Mesenchymal stem cell (in vitro differentiated cells and primary cell): ENCODE data around the gene BCL7A.

Experiments used
- DNase-seq: peaks from one replicate; pipeline ENCODE4 v3.0.0-alpha.2; 2013
- H2AFZ ChIP-seq: one replicate; pipeline ENCODE4 v1.6.1; 2013; ENCODE audit warnings: low read depth, mild to moderate bottlenecking, control low read depth, inconsistent platforms, low read length, moderate library complexity
- H2AK5ac ChIP-seq: 2 replicates; pipeline ENCODE4 v1.6.1; 2013; ENCODE audit warnings: low read length, moderate library complexity, mild to moderate bottlenecking, inconsistent platforms; ENCODE audit not compliant: severe bottlenecking
- H2BK120ac ChIP-seq: one replicate; pipeline ENCODE4 v1.6.1; 2013; ENCODE audit warnings: low read depth, mild to moderate bottlenecking, inconsistent platforms, low read length, moderate library complexity
- H2BK12ac ChIP-seq, 2 experiments: one replicate each; pipeline ENCODE4 v1.6.1; 2013; ENCODE audit warnings: inconsistent platforms in 2 of 2, low read length in 2 of 2, mild to moderate bottlenecking in 2 of 2, moderate library complexity in 2 of 2, control low read depth in 1 of 2
- H2BK15ac ChIP-seq: one replicate; pipeline ENCODE4 v1.6.1; 2013; ENCODE audit warnings: mild to moderate bottlenecking, low read depth, inconsistent platforms; ENCODE audit not compliant: poor library complexity, severe bottlenecking
- H2BK5ac ChIP-seq: 2 replicates; pipeline ENCODE4 v1.6.1; 2013; ENCODE audit warnings: low read depth, mild to moderate bottlenecking, low read length, control low read depth, inconsistent platforms; ENCODE audit not compliant: poor library complexity, severe bottlenecking
- H3K14ac ChIP-seq, 2 experiments: one replicate each; pipeline ENCODE4 v1.6.1; 2013; ENCODE audit warnings: inconsistent platforms in 2 of 2, low read length in 2 of 2, control low read depth in 1 of 2, mild to moderate bottlenecking in 1 of 2, moderate library complexity in 1 of 2
- H3K18ac ChIP-seq, 2 experiments: one replicate each; pipeline ENCODE4 v1.6.1; 2013; ENCODE audit warnings: inconsistent platforms in 2 of 2, low read length in 2 of 2, control low read depth in 1 of 2, low read depth in 1 of 2, mild to moderate bottlenecking in 1 of 2
- H3K23ac ChIP-seq, 2 experiments: one replicate each; pipeline ENCODE4 v1.6.1; 2013; ENCODE audit warnings: inconsistent platforms in 2 of 2, low read length in 2 of 2, mild to moderate bottlenecking in 2 of 2, moderate library complexity in 2 of 2, control low read depth in 1 of 2
- H3K27ac ChIP-seq: 2 replicates; pipeline ENCODE4 v1.5.1; 2013; ENCODE audit warnings: mild to moderate bottlenecking, moderate library complexity, low read length, control low read depth, inconsistent platforms; ENCODE audit not compliant: poor library complexity, severe bottlenecking
- H3K27me3 ChIP-seq, 2 experiments: 2 replicates each; pipeline versions ENCODE4 v1.6.1 to v1.7.0; 2013; ENCODE audit warnings: low read length in 2 of 2, mild to moderate bottlenecking in 2 of 2, moderate library complexity in 2 of 2, control low read depth in 1 of 2, inconsistent platforms in 1 of 2; ENCODE audit not compliant: control insufficient read depth in 1 of 2, insufficient read depth in 1 of 2
- H3K36me3 ChIP-seq, 2 experiments: 2 replicates each; pipeline versions ENCODE4 v1.6.1 to v1.7.0; 2013; ENCODE audit warnings: low read length in 2 of 2, control low read depth in 1 of 2, inconsistent platforms in 1 of 2, low read depth in 1 of 2, mild to moderate bottlenecking in 1 of 2; ENCODE audit not compliant: insufficient read depth in 2 of 2, control insufficient read depth in 1 of 2
- H3K4ac ChIP-seq, 2 experiments: one replicate each; pipeline ENCODE4 v1.6.1; 2013; ENCODE audit warnings: inconsistent platforms in 2 of 2, low read length in 2 of 2, mild to moderate bottlenecking in 2 of 2, moderate library complexity in 2 of 2, control low read depth in 1 of 2, low read depth in 1 of 2
- H3K4me1 ChIP-seq: 2 replicates; pipeline ENCODE4 v1.6.1; 2013; ENCODE audit warnings: low read depth, low read length, control low read depth; ENCODE audit not compliant: control insufficient read depth, insufficient read depth
- H3K4me2 ChIP-seq: 2 replicates; pipeline ENCODE4 v1.6.1; 2013; ENCODE audit warnings: low read length, mild to moderate bottlenecking, inconsistent platforms; ENCODE audit not compliant: poor library complexity, severe bottlenecking
- H3K4me3 ChIP-seq, 2 experiments: 2 replicates each; pipeline versions ENCODE4 v1.5.1 to v1.7.0; 2013; ENCODE audit warnings: low read length in 2 of 2, mild to moderate bottlenecking in 2 of 2, control low read depth in 1 of 2, low read depth in 1 of 2; ENCODE audit not compliant: insufficient read depth in 1 of 2
- H3K79me1 ChIP-seq: replicated peaks from 2 replicates; pipeline ENCODE4 v1.6.1; 2013; ENCODE audit warnings: mild to moderate bottlenecking, control low read depth, low read length, inconsistent platforms; ENCODE audit not compliant: poor library complexity, severe bottlenecking
- H3K9ac ChIP-seq: 2 replicates; pipeline ENCODE4 v1.7.0; 2013; ENCODE audit warnings: mild to moderate bottlenecking, low read length, moderate library complexity
- H3K9me3 ChIP-seq: 2 replicates; pipeline ENCODE4 v1.7.0; 2013; ENCODE audit warnings: mild to moderate bottlenecking, low read length; ENCODE audit not compliant: control insufficient read depth
- H4K8ac ChIP-seq: one replicate; pipeline ENCODE4 v1.6.1; 2013; ENCODE audit warnings: inconsistent platforms, mild to moderate bottlenecking, low read length, moderate library complexity
- H4K91ac ChIP-seq: one replicate; pipeline ENCODE4 v1.6.1; 2013; ENCODE audit warnings: mild to moderate bottlenecking, low read length, inconsistent platforms
- WGBS: methylation state at CpG from one replicate; pipeline ENCODE4 v1.1.7; 2013; ENCODE audit warnings: mixed read lengths; 5-methylcytosine and 5-hydroxymethylcytosine counted together

Gene BCL7A

GRCh38 chr12:122050706-122051105 is 29.0 kb downstream of the BCL7A start:
- Histone ChIP-seq H2BK120ac (no peak overlapping the region), H2BK12ac (no peak overlapping the region), H2AFZ (no peak overlapping the region), H3K4me1 (peaks cover 20% of the 10 kb centered on the region), H2BK15ac (no peak overlapping the region), H3K27ac (no peak overlapping the region), H3K23ac (no peak overlapping the region), H3K4me2 (no peak overlapping the region), H3K9ac (no peak overlapping the region), H2AK5ac (no peak overlapping the region), H3K14ac (no peak overlapping the region), H3K9me3 (no peaks in the 10 kb centered on the region), H3K36me3 (peaks cover 0 to 53% of the 10 kb centered on the region in 2 experiments), H2BK5ac (no peak overlapping the region), H3K18ac (no peak overlapping the region), H4K8ac (no peak overlapping the region), H3K4ac (no peak overlapping the region), H3K27me3 (no peaks in the 10 kb centered on the region), H3K79me1 (peaks cover 9% of the 10 kb centered on the region), H4K91ac (no peak overlapping the region), H3K4me3 (peak overlapping the region in 1 of 2 experiments; percentile 3)
- DNase-seq, result no peak
- WGBS, result 96% methylated on average over 20 of the region's 20 CpGs

GRCh38 chr12:122051231-122051876 is 29.7 kb downstream of the BCL7A start:
- peaks cover 7% of the 10 kb centered on the region for H3K79me1 ChIP-seq

GRCh38 chr12:122052285-122052684 is 30.6 kb downstream of the BCL7A start:
- Histone ChIP-seq H3K9ac (no peak overlapping the region), H3K4me3 (no peak overlapping the region), H2BK15ac (no peak overlapping the region), H3K27me3 (no peaks in the 10 kb centered on the region), H3K14ac (no peak overlapping the region), H2BK120ac (no peak overlapping the region), H3K27ac (no peak overlapping the region), H3K23ac (no peak overlapping the region), H4K8ac (no peak overlapping the region), H3K79me1 (peaks cover 7% of the 10 kb centered on the region), H3K18ac (no peak overlapping the region), H3K4me2 (no peak overlapping the region), H3K9me3 (no peaks in the 10 kb centered on the region), H2AFZ (no peak overlapping the region), H3K4ac (no peak overlapping the region), H3K36me3 (peaks cover 0 to 53% of the 10 kb centered on the region in 2 experiments), H2AK5ac (no peak overlapping the region), H4K91ac (no peak overlapping the region), H2BK5ac (no peak overlapping the region), H2BK12ac (no peak overlapping the region), H3K4me1 (peaks cover 18% of the 10 kb centered on the region)
- DNase-seq, result no peak
- 100% methylated on average over 1 of the region's 2 CpGs for WGBS

More at GRCh38 chr12:122051231-122051876, 29.7 kb downstream of the BCL7A start:
- H2AFZ ChIP-seq, result no peak overlapping the region
- no peak overlapping the region for H3K9ac ChIP-seq
- peak; percentile 38 for DNase-seq
- H4K91ac ChIP-seq, result no peak overlapping the region
- peak overlapping the region in 1 of 2 experiments; percentile 45 for H3K14ac ChIP-seq
- no peak overlapping the region for H2BK15ac ChIP-seq
- peaks cover 0 to 53% of the 10 kb centered on the region in 2 experiments for H3K36me3 ChIP-seq
- H2BK120ac ChIP-seq, result no peak overlapping the region
- peak overlapping the region in 1 of 2 experiments; percentile 15 for H2BK12ac ChIP-seq
- no peak overlapping the region for H3K4me2 ChIP-seq
- H2BK5ac ChIP-seq, result no peak overlapping the region
- H3K27ac ChIP-seq, result peak overlapping the region; percentile 21
- H3K23ac ChIP-seq, result no peak overlapping the region
- no peaks in the 10 kb centered on the region for H3K27me3 ChIP-seq
- H2AK5ac ChIP-seq, result no peak overlapping the region
- no peaks in the 10 kb centered on the region for H3K9me3 ChIP-seq
- no peak overlapping the region for H3K4ac ChIP-seq
- H3K4me1 ChIP-seq, result peaks cover 18% of the 10 kb centered on the region
- no peak overlapping the region for H3K18ac ChIP-seq
- H4K8ac ChIP-seq, result no peak overlapping the region
- WGBS, result 81% methylated on average over 13 of the region's 14 CpGs
- H3K4me3 ChIP-seq, result peak overlapping the region in 1 of 2 experiments; percentile 7

- Histone ChIP-seq H2BK120ac (no peak overlapping the region), H3K4ac (no peak overlapping the region), H4K91ac (no peak overlapping the region), H2AFZ (no peak overlapping the region), H3K27ac (no peak overlapping the region), H2BK15ac (no peak overlapping the region), H3K14ac (no peak overlapping the region), H3K36me3 (peaks cover 6 to 63% of the 10 kb centered on the region in 2 experiments), H3K27me3 (no peaks in the 10 kb centered on the region), H4K8ac (no peak overlapping the region), H3K79me1 (peaks cover 6% of the 10 kb centered on the region), H3K4me3 (no peak overlapping the region), H3K18ac (no peak overlapping the region), H3K4me1 (peaks cover 18% of the 10 kb centered on the region), H3K23ac (no peak overlapping the region), H3K9ac (peak overlapping the region; percentile 33), H2BK5ac (no peak overlapping the region), H3K9me3 (no peaks in the 10 kb centered on the region), H3K4me2 (no peak overlapping the region), H2BK12ac (no peak overlapping the region), H2AK5ac (peak overlapping the region; percentile 27)
- WGBS, result 94% methylated on average over 27 of the region's 27 CpGs
- no peak for DNase-seq
Measured at GRCh38 chr12:122054842-122055520, 33.3 kb downstream of the BCL7A start.
